HepG2 (cell line): Measurements from ENCODE around the gene SRXN1. TPM values are rescaled to one million over a fixed set of nuclear protein-coding genes. Genes with fewer than 3 reads are reported as not detected.

ENCODE experiments used
- ATF6 ChIP-seq: sonication (generic); formaldehyde crosslinking; conservative IDR thresholded peaks from 2 replicates; pipeline ENCODE4 v1.4.0; 2020; ENCODE audit warnings: missing genetic modification reagents
- BRD4 ChIP-seq: sonication (generic); formaldehyde crosslinking; IDR thresholded peaks from 2 replicates; pipeline ENCODE4 v1.4.0; 2020; ENCODE audit warnings: missing genetic modification reagents
- GZF1 ChIP-seq: sonication (generic); formaldehyde crosslinking; IDR thresholded peaks from 2 replicates; pipeline ENCODE4 v1.5.1; 2020; ENCODE audit warnings: mild to moderate bottlenecking, missing genetic modification reagents
- HNRNPK ChIP-seq: fragments of 200-400 bp; formaldehyde crosslinking; IDR thresholded peaks from 2 replicates; pipeline ENCODE4 v1.6.1; 2018; ENCODE audit warnings: low read length, low read depth, moderate library complexity, mild to moderate bottlenecking; ENCODE audit not compliant: poor library complexity, severe bottlenecking
- IRX3 ChIP-seq: sonication (generic); formaldehyde crosslinking; IDR thresholded peaks from 2 replicates; pipeline ENCODE4 v1.8.1; 2023; ENCODE audit warnings: mild to moderate bottlenecking, low read depth, missing genetic modification reagents, borderline replicate concordance
- KAT8 ChIP-seq: IDR thresholded peaks from 2 replicates; pipeline ENCODE4 v1.6.1; 2016; ENCODE audit warnings: missing genetic modification reagents, missing compliant biosample characterization
- NAIF1 ChIP-seq: sonication (generic); formaldehyde crosslinking; IDR thresholded peaks from 2 replicates; pipeline ENCODE4 v1.5.0; 2020; ENCODE audit warnings: mild to moderate bottlenecking, missing genetic modification reagents, borderline replicate concordance
- NFIC ChIP-seq: IDR thresholded peaks from 2 replicates; pipeline ENCODE4 v1.6.1; 2012; ENCODE audit warnings: mild to moderate bottlenecking, low read length, inconsistent platforms
- NR2F2 ChIP-seq: IDR thresholded peaks from 2 replicates; pipeline ENCODE4 v1.6.1; 2012; ENCODE audit warnings: low read depth, inconsistent platforms, borderline replicate concordance
- PBX2 ChIP-seq: IDR thresholded peaks from 2 replicates; pipeline ENCODE4 v1.6.1; 2016; ENCODE audit warnings: control low read depth
- RAD21 ChIP-seq: fragments of 450-650 bp; formaldehyde crosslinking; IDR thresholded peaks from 2 replicates; pipeline ENCODE4 v1.5.0; 2020; ENCODE audit warnings: mild to moderate bottlenecking
- REPIN1 ChIP-seq: sonication (generic); formaldehyde crosslinking; IDR thresholded peaks from 2 replicates; pipeline ENCODE4 v1.8.0; 2022; ENCODE audit warnings: missing genetic modification reagents, low read depth, mild to moderate bottlenecking, borderline replicate concordance
- SKI ChIP-seq: fragments of 450-650 bp; IDR thresholded peaks from one replicate; pipeline ENCODE4 v1.6.1; 2018; ENCODE audit warnings: mild to moderate bottlenecking; ENCODE audit not compliant: partially characterized antibody
- SOX6 ChIP-seq, 2 experiments: fragments of 450-650 bp in 1 of 2; sonication (generic) in 1 of 2; formaldehyde crosslinking in 1 of 2; IDR thresholded peaks; 2 replicates each; pipeline versions ENCODE4 v1.4.0 to v1.6.1; 2017 to 2020; ENCODE audit warnings: antibody characterized with exemption in 1 of 2, mild to moderate bottlenecking in 1 of 2, missing genetic modification reagents in 1 of 2
- ZBTB46 ChIP-seq: sonication (generic); formaldehyde crosslinking; IDR thresholded peaks from 2 replicates; pipeline ENCODE4 v1.4.0; 2020; ENCODE audit warnings: mild to moderate bottlenecking, missing genetic modification reagents, borderline replicate concordance
- ZBTB8A ChIP-seq: sonication (generic); formaldehyde crosslinking; IDR thresholded peaks from 2 replicates; pipeline ENCODE4 v1.4.0; 2020; ENCODE audit warnings: mild to moderate bottlenecking, low read depth, missing genetic modification reagents, borderline replicate concordance
- ZFP91 ChIP-seq: sonication (generic); formaldehyde crosslinking; IDR thresholded peaks from 2 replicates; pipeline ENCODE4 v1.9.0; 2022; ENCODE audit warnings: missing genetic modification reagents, mild to moderate bottlenecking, borderline replicate concordance
- ZNF337 ChIP-seq: sonication (generic); formaldehyde crosslinking; IDR thresholded peaks from 2 replicates; pipeline ENCODE4 v1.5.1; 2020; ENCODE audit warnings: missing genetic modification reagents, low read depth, mild to moderate bottlenecking, borderline replicate concordance
- ZNF33A ChIP-seq: sonication (generic); formaldehyde crosslinking; IDR thresholded peaks from 2 replicates; pipeline ENCODE4 v1.5.1; 2020; ENCODE audit warnings: missing genetic modification reagents, mild to moderate bottlenecking, moderate library complexity, borderline replicate concordance
- ZNF468 ChIP-seq: sonication (generic); formaldehyde crosslinking; IDR thresholded peaks from 2 replicates; pipeline ENCODE4 v1.8.0; 2022; ENCODE audit warnings: mild to moderate bottlenecking, moderate library complexity, missing genetic modification reagents
- ZNF883 ChIP-seq: sonication (generic); formaldehyde crosslinking; IDR thresholded peaks from 2 replicates; pipeline ENCODE4 v1.5.1; 2020; ENCODE audit warnings: mild to moderate bottlenecking, missing genetic modification reagents; ENCODE audit errors: not compliant biosample characterization
- polyA plus RNA-seq, 8 experiments: library from polyadenylated mRNA; depleted of rRNA in 3 of 8; stranded (reverse) in 7 of 8; unstranded in 1 of 8; fragments of >200 nt; fragmentation: Illumina TruSeq in 4 of 8; extraction: Trizol in 4 of 8; gene quantifications; 2 replicates each; pipeline versions ENCODE4 v1.2.1 to v1.2.3, GENCODE V29; 2011 to 2016; ENCODE audit warnings: low read depth in 4 of 8, missing spikeins in 1 of 8, mixed read lengths in 1 of 8; ENCODE audit not compliant: insufficient read depth in 1 of 8
- total RNA-seq, 5 experiments: library from RNA; depleted of rRNA; stranded (reverse); fragments of >200 nt; fragmentation: Illumina TruSeq; extraction: Trizol; gene quantifications; 2 replicates each; pipeline ENCODE4 v1.2.3, GENCODE V29; 2016; ENCODE audit warnings: low read depth in 1 of 5

The SRXN1 gene
- total and polyA plus RNA-seq, 2 of the 13 experiments (the other 11 are each of a cell fraction or from before 2014, with no cell fraction given), result 29.9 to 87.7 TPM

- TF ChIP-seq ATF6 (CRISPR knock-in tag) (no peak), SKI (no peak), SOX6 (IDR thresholded peaks at IDR 0.05) (no peak), SOX6 (CRISPR knock-in tag; IDR thresholded peaks at IDR 0.05) (no peak), PBX2 (CRISPR knock-in tag) (no peak), REPIN1 (CRISPR knock-in tag) (no peak; the same call in 1 of the 2 replicates), ZNF33A (CRISPR knock-in tag) (no peak), NFIC (no peak), ZNF337 (CRISPR knock-in tag) (no peak), ZBTB8A (CRISPR knock-in tag) (0 out of 2 replicates have a peak, but pooled peaks have one; percentile 54), GZF1 (CRISPR knock-in tag) (no peak), BRD4 (CRISPR knock-in tag) (no peak), ZNF468 (CRISPR knock-in tag) (no peak), NR2F2 (0 out of 2 replicates have a peak, but pooled peaks have one; percentile 35), HNRNPK (no peak), RAD21 (0 out of 2 replicates have a peak, but pooled peaks have one; percentile 13), ZFP91 (CRISPR knock-in tag) (no peak; the same call in 1 of the 2 replicates), ZNF883 (CRISPR knock-in tag) (no peak), IRX3 (CRISPR knock-in tag) (no peak), NAIF1 (CRISPR knock-in tag) (no peak), KAT8 (no peak), ZBTB46 (no peak)
Observed at GRCh38 chr20:651713-652614, 1.0 kb downstream of the SRXN1 start (continued).
